ENCODE measurements around the gene TXNDC11.
"Not testable (repeated sequence)": the region's sequence is repeated elsewhere in the genome, so short reads cannot be mapped to it uniquely, and the experiment has no call there.

Gene TXNDC11, protein sequence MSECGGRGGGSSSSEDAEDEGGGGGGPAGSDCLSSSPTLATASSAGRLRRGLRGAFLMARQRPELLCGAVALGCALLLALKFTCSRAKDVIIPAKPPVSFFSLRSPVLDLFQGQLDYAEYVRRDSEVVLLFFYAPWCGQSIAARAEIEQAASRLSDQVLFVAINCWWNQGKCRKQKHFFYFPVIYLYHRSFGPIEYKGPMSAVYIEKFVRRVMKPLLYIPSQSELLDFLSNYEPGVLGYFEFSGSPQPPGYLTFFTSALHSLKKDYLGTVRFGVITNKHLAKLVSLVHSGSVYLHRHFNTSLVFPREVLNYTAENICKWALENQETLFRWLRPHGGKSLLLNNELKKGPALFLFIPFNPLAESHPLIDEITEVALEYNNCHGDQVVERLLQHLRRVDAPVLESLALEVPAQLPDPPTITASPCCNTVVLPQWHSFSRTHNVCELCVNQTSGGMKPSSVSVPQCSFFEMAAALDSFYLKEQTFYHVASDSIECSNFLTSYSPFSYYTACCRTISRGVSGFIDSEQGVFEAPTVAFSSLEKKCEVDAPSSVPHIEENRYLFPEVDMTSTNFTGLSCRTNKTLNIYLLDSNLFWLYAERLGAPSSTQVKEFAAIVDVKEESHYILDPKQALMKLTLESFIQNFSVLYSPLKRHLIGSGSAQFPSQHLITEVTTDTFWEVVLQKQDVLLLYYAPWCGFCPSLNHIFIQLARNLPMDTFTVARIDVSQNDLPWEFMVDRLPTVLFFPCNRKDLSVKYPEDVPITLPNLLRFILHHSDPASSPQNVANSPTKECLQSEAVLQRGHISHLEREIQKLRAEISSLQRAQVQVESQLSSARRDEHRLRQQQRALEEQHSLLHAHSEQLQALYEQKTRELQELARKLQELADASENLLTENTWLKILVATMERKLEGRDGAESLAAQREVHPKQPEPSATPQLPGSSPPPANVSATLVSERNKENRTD

DNA sequence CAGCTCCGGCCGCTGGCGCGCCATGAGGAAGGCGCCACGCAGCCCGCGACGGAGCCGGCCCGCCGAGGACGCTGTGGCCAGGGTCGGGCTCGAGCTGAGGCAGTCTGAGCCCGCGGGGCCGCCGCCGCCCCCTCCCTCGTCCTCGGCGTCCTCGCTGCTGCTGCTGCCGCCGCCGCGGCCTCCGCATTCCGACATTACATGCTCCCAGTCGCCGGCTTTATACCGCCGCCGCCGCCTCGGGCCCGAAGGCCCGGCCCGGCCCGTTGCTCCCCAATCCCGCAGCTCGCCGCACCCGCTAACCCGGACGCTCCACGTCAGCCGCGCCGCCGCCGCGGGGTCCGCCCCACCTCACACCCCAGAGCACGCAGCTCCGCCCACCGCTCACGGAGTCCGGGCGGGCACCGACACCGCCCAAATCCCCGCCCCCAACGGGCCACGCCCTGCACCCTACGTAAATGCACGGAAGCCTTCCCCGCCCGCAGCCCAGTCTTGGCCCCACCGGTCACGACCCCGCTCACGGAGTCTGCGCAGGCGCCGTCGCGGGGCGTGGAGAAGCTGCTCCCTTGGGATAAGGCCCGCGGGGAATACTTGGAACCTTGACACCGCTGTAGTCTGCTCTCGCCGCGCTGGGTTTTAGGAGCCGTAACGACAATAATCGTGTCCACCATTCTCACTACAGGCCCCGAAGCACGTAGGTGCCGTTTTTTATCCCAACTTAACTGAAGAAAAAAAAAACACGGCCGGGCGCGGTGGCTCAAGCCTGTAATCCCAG is at the start of gene TXNDC11:
Gene TXNDC11 (minus strand): TSS at position 322 of the 772 bp plus-strand sequence. CDS start 127 bp downstream, at position 195.
- peak; percentile 93 to 95 for DNase-seq (ENCODE audit: low read depth in 2 of 2)

DNA sequence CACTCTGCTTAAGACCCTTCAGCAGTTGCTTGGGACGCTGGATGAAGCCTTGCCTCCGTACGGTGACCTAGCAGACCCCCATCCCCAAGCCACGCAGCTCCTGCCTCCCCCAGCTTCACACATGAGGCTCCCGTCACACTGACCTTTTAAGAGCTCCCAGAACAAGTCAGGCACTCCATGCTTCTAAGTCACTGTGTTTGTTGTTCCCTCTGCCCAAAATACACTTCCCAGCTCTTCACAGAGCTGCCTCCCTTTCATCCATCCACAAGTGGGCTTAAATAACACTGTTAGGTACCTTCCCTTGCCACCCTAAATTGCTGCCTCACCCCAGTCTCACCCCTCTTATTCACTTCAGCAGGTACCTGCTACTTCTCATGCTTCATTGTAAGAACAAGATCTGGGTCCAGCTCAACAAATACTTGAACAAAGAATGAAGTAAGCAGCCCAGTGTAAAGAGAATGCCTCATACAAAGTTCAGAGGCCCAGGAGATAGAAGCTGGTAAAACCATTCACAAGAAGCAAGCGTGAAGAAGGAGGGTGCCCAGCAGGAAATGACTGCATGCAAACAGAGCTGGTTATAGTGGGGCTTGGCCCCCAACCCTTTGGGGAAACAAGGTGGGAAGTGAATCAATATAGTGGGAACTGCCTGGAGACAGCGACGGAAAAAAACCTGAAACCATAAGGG is 48.6 kb upstream of the TXNDC11 start:
- no peak for DNase-seq (ENCODE audit: low read depth in 2 of 2)

DNA sequence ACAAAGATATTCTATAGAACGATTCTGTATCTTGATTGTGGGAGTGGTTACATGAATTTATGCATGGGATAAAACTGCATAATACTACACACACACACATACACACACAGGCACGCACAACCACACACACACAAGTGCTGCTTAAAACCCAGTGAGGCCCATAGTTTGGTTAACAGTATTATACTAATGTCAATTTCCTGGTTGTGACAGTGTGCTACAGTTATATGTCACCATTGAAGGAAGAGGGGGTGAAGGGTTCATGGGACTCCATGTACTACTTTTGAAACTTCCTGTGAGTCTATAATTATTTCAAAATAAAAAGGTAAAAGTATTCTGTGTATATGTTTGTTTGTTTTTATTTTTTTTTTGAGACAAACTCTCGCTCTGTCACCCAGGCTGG is 46.3 kb upstream of the TXNDC11 start:
- no peak for DNase-seq (ENCODE audit: low read depth in 2 of 2)

DNA sequence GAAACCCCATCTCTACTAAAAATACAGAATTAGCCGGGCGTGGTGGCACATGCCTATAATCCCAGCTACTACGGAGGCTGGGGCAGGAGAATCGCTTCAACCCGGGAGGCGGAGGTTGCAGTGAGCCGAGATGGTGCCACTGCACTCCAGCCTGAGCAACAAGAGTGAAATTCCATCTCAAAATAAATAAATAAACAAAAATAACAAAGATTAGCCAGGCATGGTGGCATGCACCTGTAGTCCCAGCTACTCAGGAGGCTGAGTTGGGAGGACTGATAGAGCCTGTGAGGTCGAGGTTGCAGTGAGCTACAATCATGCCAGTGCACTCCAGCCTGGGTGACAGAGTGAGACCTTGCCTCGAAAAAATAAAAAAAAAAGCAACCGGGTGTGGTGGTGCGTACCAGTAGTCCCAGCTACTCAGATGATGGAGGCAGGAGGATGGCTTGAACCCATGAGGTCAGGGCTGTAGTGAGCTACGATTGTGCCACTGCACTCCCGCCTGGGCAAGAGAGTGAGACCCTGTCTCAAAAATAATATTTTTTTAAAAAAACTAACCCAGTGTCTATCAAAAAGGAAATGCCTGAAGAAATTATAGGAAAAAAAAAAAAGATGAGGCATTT is 42.4 kb upstream of the TXNDC11 start:
- DNase-seq (ENCODE audit: low read depth in 2 of 2), result not testable (repeated sequence)

DNA sequence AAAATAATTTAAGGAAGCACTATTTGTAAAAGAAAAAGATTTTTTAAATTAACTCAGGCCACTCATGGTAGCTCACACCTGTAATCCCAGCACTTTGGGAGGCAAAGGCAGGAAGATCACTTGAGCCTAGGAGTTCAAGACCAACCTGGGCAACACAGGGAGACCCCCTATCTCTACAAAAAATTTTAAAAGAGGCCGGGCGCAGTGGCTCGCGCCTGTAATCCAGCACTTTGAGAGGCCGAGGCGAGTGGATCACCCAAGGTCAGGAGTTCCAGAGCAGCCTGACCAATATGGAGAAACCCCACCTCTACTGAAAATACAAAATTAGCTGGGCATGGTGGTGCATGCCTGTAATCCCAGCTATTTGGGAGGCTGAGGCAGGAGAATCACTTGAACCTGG is 41.7 kb upstream of the TXNDC11 start:
- not testable (repeated sequence) for DNase-seq (ENCODE audit: low read depth in 2 of 2)

- no peak for DNase-seq (ENCODE audit: low read depth in 2 of 2)
These were observed 41.3 kb upstream of the TXNDC11 start for GRCh38 chr16:11784038-11784369.

- no peak for DNase-seq (ENCODE audit: low read depth in 2 of 2)
These were observed 40.8 kb upstream of the TXNDC11 start for GRCh38 chr16:11783319-11784037.

DNA sequence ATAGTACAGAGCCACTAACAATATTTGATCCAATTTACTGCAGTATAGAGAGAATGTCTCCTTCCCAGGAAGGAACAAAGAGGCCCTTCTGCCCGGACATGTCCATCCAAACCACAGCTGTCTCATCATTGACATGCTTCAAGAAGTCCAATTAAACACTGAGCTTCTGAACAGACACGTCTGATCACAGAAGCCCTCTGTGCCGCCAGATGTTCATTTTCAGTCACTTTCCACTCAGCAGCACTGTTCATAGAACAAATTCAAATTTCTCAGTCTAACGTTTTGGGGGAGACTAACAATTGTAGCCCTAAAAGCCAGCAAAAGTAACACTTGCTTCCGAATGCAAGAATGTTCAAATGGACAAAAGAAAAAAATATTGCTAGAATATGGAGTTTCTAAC is 39.1 kb upstream of the TXNDC11 start:
- DNase-seq (ENCODE audit: low read depth in 2 of 2), result no peak

DNA sequence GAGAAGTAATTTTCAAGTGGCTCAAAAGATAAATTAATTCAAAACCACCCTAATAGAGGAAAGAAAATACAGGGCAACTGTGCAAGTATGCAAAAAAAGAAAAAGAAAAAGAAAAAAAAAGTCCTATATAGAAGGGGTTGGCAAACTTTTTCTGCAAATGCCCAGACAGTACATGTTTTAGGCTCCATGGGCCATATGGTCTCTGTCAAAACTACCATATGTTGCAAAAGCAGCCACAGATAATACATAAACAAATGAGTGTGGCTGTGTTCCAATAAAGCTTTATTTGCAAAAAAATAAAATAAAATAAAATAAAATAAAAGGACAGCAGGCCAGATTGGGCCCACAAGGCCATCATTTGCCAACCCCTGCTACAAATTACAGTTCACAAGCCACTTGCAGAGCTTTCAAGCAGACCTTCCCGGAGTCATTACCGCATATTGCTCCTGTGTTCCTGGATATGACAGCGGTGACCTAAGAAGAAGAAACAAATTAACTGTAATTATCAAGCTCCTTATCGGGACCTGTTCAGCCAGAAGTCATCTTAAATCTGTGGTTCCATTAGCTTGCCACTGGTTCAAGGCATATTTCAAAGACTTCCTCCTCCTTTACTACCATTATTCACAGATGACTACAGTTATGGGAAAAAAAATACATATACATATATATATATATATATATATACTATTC is 38.5 kb upstream of the TXNDC11 start:
- no peak for DNase-seq (ENCODE audit: low read depth in 2 of 2)

- DNase-seq (ENCODE audit: low read depth in 2 of 2), result no peak
These were observed 36.4 kb upstream of the TXNDC11 start for GRCh38 chr16:11779074-11779473.

DNA sequence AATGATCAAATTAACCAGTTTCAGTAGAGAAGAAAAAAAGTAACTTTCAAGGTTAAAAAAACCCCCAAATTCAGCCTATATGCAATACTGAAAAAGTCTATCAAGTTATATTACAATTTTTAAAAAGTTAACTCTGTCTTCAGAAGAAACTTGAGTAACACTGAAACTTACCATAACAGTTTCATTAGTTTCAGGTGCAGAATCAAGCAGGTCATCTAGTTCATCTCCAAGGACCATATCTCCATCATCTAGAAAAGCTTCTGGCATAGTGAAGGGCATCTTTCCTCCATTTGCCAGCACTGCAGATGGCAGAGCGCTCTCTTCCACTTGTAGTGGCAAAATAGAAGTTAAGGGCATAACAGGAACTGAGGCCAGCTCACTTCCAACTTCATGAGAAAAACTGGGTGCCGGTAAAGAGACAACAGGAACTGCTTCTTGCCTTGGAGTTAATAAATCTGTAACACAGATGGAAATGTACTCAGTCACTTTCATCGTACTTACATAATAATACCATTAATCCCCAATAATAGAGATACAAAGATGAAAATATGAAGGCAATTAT is 31.5 kb upstream of the TXNDC11 start:
- DNase-seq (ENCODE audit: low read depth in 2 of 2), result no peak

DNA sequence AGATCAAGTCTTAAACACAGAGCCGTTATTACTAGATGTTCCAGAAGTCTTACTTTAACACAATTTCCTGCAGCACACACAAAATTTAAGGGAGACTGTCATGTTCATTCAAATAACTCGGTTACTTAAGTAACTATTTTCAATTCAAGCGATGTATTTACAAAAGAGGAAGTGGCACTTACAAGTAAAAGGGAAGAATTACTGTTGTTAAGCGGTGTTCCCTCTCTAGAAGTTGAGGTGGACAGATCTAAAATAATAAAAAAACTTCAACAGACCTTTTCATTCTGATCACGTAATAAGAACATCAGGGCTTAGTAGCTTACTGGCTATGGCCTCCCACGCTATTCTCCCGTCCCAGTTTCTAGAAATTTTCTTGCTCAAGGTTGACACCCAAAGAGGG is 26.2 kb upstream of the TXNDC11 start:
- DNase-seq (ENCODE audit: low read depth in 2 of 2), result no peak

GRCh38 chr16:11762431-11762830 is 19.8 kb upstream of the TXNDC11 start:
- DNase-seq (ENCODE audit: low read depth in 2 of 2), result no peak

DNA sequence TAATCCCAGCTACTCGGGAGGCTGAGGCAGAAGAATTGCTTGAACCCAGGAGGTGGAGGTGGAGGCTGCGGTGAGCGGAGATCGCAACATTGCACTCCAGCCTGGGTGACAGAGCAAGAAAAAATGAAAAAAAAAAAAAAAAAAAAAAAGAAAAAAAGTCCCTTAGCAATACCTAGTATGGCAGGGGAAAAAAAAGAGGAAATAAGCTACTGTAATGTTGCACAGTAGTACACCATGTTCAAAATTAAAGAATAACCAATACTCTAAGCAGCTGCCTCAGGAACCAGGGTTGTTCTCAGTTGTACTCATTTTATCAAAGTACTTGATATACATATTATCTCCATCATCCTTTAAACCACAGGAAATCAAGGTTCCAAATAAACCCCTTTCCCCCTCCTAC is 17.3 kb upstream of the TXNDC11 start:
- no peak for DNase-seq (ENCODE audit: low read depth in 2 of 2)

DNA sequence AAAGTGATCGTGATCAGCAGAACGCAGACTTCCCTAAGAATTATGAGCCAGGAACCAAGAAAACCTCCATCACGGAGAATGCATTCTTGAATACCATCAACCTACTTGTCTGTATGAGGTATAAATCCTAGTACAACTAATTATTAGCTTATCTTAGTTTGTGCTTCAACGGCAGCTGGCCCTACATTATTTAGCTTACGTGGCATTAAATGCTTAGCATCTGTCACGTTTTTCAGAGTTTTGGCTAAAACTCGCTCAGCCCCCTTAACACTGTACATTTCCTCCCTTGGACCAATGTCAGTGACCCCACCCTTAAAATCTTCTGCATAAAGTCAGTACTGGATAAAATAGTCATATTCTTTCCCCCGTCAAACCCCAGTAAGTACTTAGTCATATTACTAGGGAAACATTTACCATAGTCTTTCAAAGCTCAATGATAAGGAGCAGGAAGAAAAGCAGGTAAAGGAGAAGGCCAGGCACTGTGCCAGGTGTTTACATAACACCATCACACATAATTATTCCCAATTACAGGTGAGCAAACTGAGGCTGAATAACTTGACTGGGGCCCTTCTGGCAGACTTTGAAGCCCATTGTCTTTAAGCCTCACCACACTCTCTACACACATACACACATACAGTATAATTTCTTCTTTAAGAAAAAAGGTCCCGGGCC is 16.6 kb upstream of the TXNDC11 start:
- DNase-seq (ENCODE audit: low read depth in 2 of 2), result no peak

DNA sequence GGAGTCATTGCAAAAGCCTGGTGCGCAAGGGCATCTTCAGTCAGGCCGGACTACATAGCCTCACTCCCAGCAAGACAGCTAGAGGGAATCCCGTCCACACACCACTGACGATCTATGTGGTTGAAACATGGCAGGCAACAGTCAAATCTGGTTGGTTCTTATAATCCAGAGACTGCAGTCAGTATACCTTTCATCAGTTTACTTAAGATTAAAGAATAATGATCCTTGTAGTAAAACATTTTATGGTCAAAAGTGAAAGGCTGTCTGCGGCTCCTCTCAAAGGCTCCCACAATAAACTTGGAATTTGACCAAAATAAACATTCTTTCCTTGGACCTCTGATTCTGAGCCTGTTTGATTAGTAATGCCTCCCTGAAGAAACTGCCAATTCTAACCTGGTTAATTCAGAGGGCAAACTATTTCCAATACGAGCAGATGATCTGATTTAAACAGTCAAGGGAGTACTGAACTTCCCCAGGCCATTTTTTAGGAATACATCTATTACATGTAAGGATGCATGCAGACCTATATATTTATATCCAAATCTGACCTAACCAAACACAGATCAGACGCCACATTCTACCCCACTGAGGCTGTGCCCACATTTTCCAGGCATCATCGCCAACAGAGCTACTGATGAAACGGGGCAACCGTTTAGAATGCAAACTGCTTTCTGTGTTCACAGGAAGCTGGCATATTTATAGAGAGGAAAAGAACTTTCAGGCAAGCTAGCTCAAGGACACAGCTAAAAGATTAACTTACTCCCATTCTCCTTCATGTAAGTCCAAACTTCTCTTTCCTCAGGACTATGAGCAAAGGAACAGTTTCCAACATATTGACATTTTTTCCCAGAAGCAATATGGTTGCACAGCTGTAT is 15.3 kb upstream of the TXNDC11 start:
- DNase-seq (ENCODE audit: low read depth in 2 of 2), result peak; percentile 11 to 15

GRCh38 chr16:11756248-11756647 is 13.6 kb upstream of the TXNDC11 start:
- no peak for DNase-seq (ENCODE audit: low read depth in 2 of 2)
